ENCODE data around the gene ADAM8.
"Not testable (repeated sequence)": the region's sequence is repeated elsewhere in the genome, so short reads cannot be mapped to it uniquely, and the experiment has no call there.

The ADAM8 gene

GRCh38 chr10:133266056-133266795, 10.4 kb downstream of the ADAM8 start:
- no peak for DNase-seq

GRCh38 chr10:133265052-133265451, 11.6 kb downstream of the ADAM8 start:
- DNase-seq, result not testable (repeated sequence)

- DNase-seq, result peak; percentile 67
Measured at GRCh38 chr10:133264461-133264860, 12.2 kb downstream of the ADAM8 start.

- no peak for DNase-seq
Measured at GRCh38 chr10:133263674-133264073, 13.0 kb downstream of the ADAM8 start.

- DNase-seq, result no peak
Measured at GRCh38 chr10:133262696-133263095, 14.0 kb downstream of the ADAM8 start.

GRCh38 chr10:133261726-133262325, 14.8 kb downstream of the ADAM8 start:
- peak; percentile 91 for DNase-seq

GRCh38 chr10:133260895-133261725, 15.6 kb downstream of the ADAM8 start:
- peak; percentile 76 for DNase-seq

- DNase-seq, result no peak
Measured at GRCh38 chr10:133259602-133259989, 17.1 kb downstream of the ADAM8 start.

GRCh38 chr10:133258818-133259601, 17.7 kb downstream of the ADAM8 start:
- DNase-seq, result peak; percentile 86

GRCh38 chr10:133258066-133258817, 18.4 kb downstream of the ADAM8 start:
- peak; percentile 41 for DNase-seq

- peak; percentile 45 for DNase-seq
Measured at GRCh38 chr10:133257489-133258065, 19.1 kb downstream of the ADAM8 start.

- no peak for DNase-seq
Measured at GRCh38 chr10:133255323-133255722, 21.3 kb downstream of the ADAM8 start.

GRCh38 chr10:133254421-133255120, 22.1 kb downstream of the ADAM8 start:
- DNase-seq, result no peak

- DNase-seq, result no peak
Measured at GRCh38 chr10:133253361-133253955, 23.2 kb downstream of the ADAM8 start.

- DNase-seq, result no peak
Measured at GRCh38 chr10:133252223-133252552, 24.5 kb downstream of the ADAM8 start.

GRCh38 chr10:133251388-133252222, 25.1 kb downstream of the ADAM8 start:
- no peak for DNase-seq

GRCh38 chr10:133249975-133250754, 26.5 kb downstream of the ADAM8 start:
- no peak for DNase-seq

- DNase-seq, result no peak
Measured at GRCh38 chr10:133249094-133249780, 27.4 kb downstream of the ADAM8 start.

Measured in CD4-positive, alpha-beta T cell treated with Interleukin-15 for 1 hour (primary cell).